ENCODE results near the gene MAD1L1. TPM values are rescaled to one million over a fixed set of nuclear protein-coding genes. Genes with fewer than 3 reads are reported as not detected.

MAD1L1 gene
- total and polyA plus RNA-seq, 4 donors = 43.0 to 54.9 (median 49.9) TPM

GRCh38 chr7:1945558-1945957 is 287.2 kb downstream of the MAD1L1 start:
- WGBS, 2 donors = 83 to 84% methylated on average over 14 of the region's 14 CpGs
- no peak for TF ChIP-seq CTCF (IDR thresholded peaks at IDR 0.05; ENCODE audit: control extremely low read depth, extremely low read depth)

GRCh38 chr7:1944619-1945210 is 288.0 kb downstream of the MAD1L1 start:
- DNase-seq (no peak), ATAC-seq (ENCODE audit: insufficient read depth, low FRiP score) (no peak)
- peaks cover 0 to 18% (median 9%) of the 10 kb centered on the region in 5 donors for H3K4me1 ChIP-seq (ENCODE audit: control insufficient read depth in 5 of 5, insufficient read depth in 5 of 5, low read length in 5 of 5)
- TF ChIP-seq CTCF (IDR thresholded peaks at IDR 0.05; ENCODE audit: control extremely low read depth, extremely low read depth) = no peak
- no peaks in the 10 kb centered on the region for H3K27me3 ChIP-seq (ENCODE audit: control insufficient read depth in 3 of 3, insufficient read depth in 3 of 3, low read length in 2 of 3)
- H3K9ac ChIP-seq (ENCODE audit: insufficient read depth in 1 of 2, low read length in 2 of 2) = no peak overlapping the region
- H3K4me3 ChIP-seq = no peak overlapping the region
- H3K9me3 ChIP-seq (ENCODE audit: control insufficient read depth in 4 of 4, insufficient read depth in 3 of 4, low read length in 3 of 4) = no peaks in the 10 kb centered on the region
- no peaks in the 10 kb centered on the region for H3K36me3 ChIP-seq (ENCODE audit: control insufficient read depth in 4 of 4, insufficient read depth in 4 of 4, low read length in 4 of 4)
- WGBS, 2 donors = 92 to 95% methylated on average over 20 to 21 of the region's 21 CpGs
- no peak overlapping the region for H3K27ac ChIP-seq (ENCODE audit: low read depth in 1 of 2, low read length in 1 of 2)

More at GRCh38 chr7:1945558-1945957, 287.2 kb downstream of the MAD1L1 start:
- no peak overlapping the region for H3K4me3 ChIP-seq
- H3K4me1 ChIP-seq (ENCODE audit: control insufficient read depth in 5 of 5, insufficient read depth in 5 of 5, low read length in 5 of 5) = peaks cover 0 to 18% (median 3%) of the 10 kb centered on the region in 5 donors
- no peak overlapping the region for H3K27ac ChIP-seq (ENCODE audit: low read depth in 1 of 2, low read length in 1 of 2)
- DNase-seq = no peak
- H3K36me3 ChIP-seq (ENCODE audit: control insufficient read depth in 4 of 4, insufficient read depth in 4 of 4, low read length in 4 of 4) = no peaks in the 10 kb centered on the region
- H3K9ac ChIP-seq (ENCODE audit: insufficient read depth in 1 of 2, low read length in 2 of 2) = no peak overlapping the region
- no peaks in the 10 kb centered on the region for H3K9me3 ChIP-seq (ENCODE audit: control insufficient read depth in 4 of 4, insufficient read depth in 3 of 4, low read length in 3 of 4)
- H3K27me3 ChIP-seq (ENCODE audit: control insufficient read depth in 3 of 3, insufficient read depth in 3 of 3, low read length in 2 of 3) = no peaks in the 10 kb centered on the region
- ATAC-seq (ENCODE audit: insufficient read depth, low FRiP score) = no peak

GRCh38 chr7:1943933-1944618 is 288.7 kb downstream of the MAD1L1 start:
- H3K27me3 ChIP-seq (ENCODE audit: control insufficient read depth in 3 of 3, insufficient read depth in 3 of 3, low read length in 2 of 3) = no peaks in the 10 kb centered on the region
- H3K36me3 ChIP-seq (ENCODE audit: control insufficient read depth in 4 of 4, insufficient read depth in 4 of 4, low read length in 4 of 4) = no peaks in the 10 kb centered on the region
- no peaks in the 10 kb centered on the region for H3K9me3 ChIP-seq (ENCODE audit: control insufficient read depth in 4 of 4, insufficient read depth in 3 of 4, low read length in 3 of 4)
- H3K9ac ChIP-seq (ENCODE audit: insufficient read depth in 1 of 2, low read length in 2 of 2) = no peak overlapping the region
- no peak for TF ChIP-seq CTCF (IDR thresholded peaks at IDR 0.05; ENCODE audit: control extremely low read depth, extremely low read depth)
- no peak for DNase-seq
- ATAC-seq (ENCODE audit: insufficient read depth, low FRiP score) = no peak
- 66% methylated on average over 25 of the region's 25 CpGs for WGBS, 2 donors
- H3K27ac ChIP-seq (ENCODE audit: low read depth in 1 of 2, low read length in 1 of 2) = no peak overlapping the region
- no peak overlapping the region for H3K4me3 ChIP-seq
- peaks cover 0 to 20% (median 9%) of the 10 kb centered on the region in 5 donors for H3K4me1 ChIP-seq (ENCODE audit: control insufficient read depth in 5 of 5, insufficient read depth in 5 of 5, low read length in 5 of 5)
